Stimulated activated CD4-positive, alpha-beta T cell treated with anti-CD3 and anti-CD28 coated beads, TNF-alpha, amount 100 ng/mL, for 24 hours (primary cell): ENCODE results near the gene NOS1.

Source experiments
- DNase-seq, 3 experiments: peaks; one replicate each; pipeline ENCODE4 v3.0.0-alpha.2; 2020; ENCODE audit warnings: low read depth in 3 of 3

Gene NOS1

DNA sequence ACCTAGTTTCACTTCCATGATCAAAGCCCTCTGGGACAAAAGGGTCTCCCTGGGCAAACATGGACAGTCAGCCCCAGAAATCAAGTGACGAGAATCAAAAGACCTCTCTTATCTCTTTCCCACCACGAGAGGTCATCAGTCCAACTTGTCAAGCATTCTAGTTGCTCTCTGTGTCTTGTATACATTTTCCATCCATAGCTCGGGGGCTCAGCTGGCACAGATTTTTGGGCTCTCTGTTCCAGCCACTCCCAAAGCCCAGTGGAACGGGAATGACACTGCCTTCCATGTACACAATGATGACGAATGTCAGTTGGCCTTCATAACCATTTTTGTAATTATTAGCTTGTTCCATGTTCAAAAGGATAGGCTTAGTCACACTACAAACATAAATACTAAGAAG, 29.7 kb downstream of the NOS1 start:
- no peak for DNase-seq

DNA sequence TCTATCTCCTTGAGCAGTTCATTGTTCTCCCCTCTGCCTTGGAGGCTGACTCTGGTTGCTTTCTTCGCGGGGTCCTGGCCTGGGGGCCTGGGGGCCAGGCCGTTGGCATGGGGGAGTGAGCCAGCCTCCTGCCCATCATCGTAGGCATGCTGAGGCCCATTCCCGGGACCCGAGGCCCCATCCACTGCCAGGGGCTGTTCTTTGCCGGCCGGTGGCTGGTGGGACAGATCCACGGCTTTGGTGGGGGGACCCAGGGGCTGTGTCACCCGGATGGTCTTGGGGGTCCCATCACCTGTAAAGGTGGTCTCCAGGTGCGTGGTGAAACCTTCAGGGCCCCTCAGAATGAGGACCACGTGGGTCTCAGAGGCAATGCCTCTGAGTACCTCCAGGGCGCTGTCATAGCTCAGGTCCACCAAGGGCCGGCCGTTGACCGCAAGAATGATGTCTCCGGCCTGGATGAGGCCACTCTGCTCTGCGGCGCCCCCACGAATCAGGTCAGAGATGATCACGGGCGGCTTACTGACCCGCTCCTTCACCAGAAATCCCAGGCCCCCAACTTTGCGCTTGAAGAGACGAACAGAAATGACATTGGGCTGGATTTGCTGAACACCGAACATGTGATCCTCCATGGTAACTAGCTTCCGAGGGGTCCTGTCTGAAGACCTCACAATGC, 30.8 kb downstream of the NOS1 start:
- DNase-seq: no peak

DNA sequence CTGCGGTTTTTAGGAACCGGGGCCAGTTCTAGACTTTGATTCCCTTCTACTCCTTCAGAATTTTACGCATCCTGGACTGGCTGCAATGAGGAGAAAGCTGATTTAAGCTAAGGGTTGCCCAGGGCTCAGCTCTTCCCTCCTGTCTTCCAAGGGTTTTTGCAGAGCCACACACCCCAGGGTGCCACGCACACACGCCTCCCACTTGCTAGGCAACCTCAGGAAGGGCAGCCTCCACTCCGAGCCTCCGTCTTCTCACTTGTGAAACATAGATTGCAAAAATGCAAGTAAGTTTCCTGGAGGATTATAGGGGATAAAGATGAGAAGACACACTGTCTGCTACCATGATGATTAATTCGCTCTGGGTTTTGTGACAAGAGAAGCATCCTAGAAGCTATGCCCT, 31.7 kb downstream of the NOS1 start:
- DNase-seq: no peak

DNA sequence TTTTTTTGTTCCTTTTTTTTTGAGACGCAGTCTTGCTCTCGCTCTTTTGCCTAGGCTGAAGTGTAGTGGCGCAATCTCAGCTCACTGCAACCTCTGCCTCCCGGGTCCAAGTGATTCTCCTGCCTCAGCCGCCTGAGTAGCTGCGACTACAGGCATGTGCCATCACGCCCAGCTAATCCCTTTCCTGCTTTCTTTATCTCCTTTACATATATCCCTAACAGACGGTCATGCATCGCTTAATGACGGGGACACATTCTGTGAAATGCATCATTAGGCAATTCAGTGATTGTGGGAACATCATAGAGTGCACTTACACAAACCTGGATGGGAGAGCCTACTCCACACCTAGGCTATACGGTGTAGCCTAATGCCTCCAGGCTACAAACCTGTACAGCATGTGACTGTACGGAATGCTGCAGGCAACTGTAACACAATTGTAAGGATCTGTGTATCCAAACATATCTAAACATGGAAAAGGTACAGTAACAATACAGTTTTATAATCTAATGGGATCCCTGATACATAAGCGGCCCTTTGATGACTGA, 32.8 kb downstream of the NOS1 start:
- DNase-seq: no peak

DNA sequence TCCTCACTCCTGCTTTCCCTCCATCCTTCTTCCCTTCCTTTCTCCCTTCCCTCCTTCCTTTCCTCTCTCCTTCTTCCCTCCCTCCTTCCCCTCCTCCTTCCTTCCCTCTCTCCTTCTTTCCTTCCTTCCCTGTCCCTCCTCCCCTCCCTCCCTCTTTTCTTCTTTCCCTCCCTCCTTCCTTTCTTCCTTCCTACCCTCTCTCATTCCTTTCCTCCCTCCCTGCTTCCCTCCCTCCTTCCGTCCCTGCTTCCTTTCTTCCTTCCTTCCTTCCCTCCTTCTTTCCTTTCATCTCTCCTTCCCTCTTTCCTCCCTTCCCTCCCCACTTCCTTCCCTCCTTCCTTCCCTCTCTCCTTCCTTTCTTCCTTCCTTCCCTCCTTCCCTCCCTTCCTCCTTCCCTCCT, 39.0 kb downstream of the NOS1 start:
- DNase-seq: no peak

DNA sequence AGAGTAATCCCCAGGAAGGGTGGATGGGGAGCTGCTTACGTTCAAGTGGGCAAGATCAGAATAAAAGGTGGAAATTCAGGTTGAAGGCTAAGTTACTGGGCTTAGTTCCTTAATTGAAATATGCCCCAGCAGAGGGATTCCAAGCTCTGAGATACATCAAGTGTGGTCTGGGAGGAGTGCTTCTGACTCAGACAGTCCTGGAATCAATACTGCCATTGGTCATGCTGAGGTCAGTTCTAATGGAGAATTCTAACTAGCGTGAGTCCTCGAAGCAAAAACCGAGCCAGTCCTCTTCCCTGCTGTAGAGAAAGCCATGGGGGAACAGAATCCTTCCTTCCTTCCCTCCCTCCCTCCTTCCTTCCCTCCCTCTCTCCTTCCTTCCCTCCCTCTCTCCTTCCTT, 39.9 kb downstream of the NOS1 start:
- no peak for DNase-seq

DNA sequence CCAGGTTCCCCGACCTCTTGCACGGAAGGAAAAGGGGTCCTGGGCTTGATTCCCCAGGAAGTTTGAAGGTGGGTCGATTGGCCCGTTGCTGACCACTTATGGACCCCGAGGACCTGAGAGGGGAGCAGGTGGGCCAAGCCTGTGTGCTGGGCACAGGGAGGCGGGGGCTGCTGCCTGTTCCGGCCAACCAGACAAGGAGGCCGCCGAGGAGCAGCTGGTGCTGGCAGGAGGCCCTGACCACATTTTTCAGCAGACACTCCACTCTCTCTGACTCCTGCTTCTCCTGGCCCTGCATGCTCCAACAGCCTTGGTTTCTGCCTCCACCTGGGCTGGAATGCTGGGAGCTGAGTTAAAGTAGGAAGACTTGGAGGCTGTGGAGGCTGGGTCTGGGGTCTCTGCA, 42.8 kb downstream of the NOS1 start:
- no peak for DNase-seq

DNA sequence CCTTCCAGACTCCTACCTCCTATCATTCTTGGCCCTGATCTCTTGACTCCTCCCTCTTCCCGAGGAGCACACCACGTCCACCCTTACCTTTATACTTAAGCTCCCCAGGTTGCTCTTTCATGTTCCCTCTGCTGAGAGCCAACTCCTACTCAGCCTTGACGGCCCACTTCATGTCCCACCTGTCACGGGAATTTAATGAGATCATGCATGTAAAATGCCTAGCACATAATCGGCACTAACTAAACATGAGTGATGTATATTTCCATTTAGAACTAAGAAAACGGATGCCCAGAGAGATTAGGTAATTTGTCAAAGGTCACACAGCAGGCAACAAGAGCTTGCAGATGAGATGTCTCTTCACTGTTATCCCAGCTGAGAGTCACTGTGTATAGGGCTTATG, 45.1 kb downstream of the NOS1 start:
- DNase-seq: no peak

DNA sequence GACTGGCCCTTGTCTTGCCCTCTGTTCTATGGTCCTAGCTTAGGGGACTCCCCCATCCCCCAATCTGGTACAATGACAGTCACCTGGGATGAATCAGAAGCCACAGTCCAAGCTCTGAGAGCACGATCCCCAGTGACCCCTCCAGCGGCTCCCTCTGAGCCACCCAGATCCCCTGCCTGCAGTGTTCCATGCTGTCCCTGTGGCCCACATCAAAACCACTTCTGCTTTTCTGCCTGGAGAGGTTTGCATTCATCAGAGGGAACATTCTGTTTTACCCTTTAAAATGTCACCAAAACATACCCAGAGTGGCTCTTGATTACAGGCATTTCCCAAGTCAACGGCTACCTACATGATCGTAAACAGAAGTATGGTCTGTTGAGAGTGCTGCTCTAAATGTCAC, 47.5 kb downstream of the NOS1 start:
- DNase-seq: no peak

DNA sequence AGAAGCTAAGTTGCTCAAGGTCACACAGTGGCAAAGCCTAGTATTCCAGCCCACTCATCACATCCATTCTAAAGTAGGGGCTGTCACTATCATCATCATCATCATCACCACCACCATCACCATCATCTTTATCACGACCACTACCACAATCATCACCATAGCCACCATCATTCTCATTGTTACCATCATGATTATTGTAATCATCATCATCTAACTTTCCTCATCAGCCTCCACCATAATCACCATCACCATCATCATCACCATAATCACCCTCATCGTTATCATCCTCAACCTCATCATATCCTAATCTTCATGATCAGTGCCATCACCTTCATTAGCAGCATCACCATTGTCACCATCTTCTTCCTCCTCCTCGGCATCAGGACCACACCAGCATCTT, 48.7 kb downstream of the NOS1 start:
- no peak for DNase-seq

DNA sequence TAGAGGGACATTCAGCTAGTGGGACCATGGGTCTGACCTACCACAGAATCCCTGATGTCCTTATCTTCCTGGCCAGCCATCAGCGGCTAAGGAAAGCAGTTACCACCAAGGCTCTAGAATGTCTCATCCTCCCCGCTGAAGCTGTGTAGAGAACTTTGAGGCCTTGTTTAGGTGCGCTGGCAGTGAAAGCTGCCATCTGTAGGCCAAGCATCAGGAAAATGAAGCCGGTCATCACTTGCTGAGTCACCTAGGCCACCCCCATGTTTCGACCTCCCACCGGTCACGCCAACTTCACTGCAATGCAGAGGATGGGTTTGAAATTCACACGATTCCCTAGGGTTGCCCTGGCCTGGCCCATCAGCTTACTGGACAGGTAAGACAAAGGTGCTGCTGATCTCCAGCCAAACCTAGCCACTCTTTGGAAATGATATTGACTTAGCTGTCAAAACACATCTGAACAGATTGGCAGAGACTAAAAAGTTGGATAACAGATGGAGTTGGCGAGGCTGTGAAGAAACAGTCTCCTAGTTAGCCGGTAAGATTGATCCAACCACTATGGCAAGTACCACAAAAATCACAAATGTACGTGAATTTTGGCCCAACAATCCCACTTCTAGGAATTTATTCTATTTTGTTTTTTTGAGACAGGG, 52.0 kb downstream of the NOS1 start:
- no peak for DNase-seq

DNA sequence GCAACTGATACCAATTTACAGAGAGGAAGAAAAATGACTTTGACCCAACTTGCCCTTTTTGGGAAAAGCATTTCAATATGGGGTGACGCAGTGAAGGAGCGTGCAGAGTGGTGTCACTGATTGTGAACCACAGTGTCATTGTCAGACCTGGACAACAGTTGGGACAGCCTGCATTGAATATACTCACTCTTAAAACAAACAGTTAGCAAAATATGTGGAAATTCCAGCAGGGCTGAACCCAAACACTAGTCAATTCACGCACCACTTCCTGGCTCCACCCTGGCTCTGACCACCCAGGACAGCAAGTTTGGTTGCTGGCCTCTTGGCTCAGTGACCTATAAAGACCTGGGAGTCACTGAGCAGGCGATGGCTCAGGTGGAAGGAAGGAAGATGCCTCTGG, 61.3 kb downstream of the NOS1 start:
- no peak for DNase-seq

DNA sequence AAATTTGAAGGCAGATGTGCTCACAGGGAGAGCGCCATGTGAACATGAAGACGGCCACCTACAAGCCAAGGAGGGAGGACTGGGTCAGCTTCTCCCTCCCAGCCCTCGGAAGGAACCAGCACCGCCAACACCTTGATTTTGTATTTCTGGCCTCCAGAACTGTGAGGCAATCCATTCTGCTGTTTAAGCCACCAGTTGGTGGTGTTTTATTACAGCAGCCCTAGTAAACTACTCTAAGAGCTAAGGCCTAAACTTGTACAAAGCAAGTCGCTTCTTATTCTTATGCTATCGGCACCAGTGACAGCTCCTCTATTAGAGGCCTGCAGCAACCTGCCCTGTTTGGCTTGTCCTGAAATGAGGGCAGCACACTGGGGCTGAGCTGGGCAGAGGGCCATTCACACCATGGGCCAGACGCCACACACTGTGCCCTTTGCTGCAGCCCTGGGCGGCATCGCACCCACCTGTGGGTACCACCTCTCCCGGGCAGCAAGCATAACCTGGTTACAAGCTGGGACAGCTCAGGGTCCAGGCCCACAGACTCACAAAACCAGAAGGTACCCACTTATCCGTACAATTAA, 62.7 kb downstream of the NOS1 start:
- no peak for DNase-seq

DNA sequence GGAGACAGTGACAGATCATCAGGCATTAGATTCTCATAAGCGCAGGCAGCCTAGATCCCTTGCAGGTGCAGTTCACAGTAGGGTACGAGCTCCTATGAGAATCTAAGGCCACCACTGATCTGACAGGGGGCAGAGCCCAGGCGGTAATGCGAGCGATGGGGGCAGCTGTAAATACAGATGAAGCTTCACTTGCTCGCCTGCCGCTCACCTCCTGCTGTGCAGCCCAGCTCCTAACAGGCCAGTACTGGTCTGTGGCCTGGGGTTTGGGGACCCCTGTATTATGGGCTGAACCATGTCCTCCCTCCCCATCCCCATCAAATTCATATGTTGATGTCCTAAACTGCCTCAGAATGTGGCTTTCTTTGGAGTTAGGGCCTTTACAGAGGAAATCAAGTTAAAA, 63.2 kb downstream of the NOS1 start:
- DNase-seq: no peak

DNA sequence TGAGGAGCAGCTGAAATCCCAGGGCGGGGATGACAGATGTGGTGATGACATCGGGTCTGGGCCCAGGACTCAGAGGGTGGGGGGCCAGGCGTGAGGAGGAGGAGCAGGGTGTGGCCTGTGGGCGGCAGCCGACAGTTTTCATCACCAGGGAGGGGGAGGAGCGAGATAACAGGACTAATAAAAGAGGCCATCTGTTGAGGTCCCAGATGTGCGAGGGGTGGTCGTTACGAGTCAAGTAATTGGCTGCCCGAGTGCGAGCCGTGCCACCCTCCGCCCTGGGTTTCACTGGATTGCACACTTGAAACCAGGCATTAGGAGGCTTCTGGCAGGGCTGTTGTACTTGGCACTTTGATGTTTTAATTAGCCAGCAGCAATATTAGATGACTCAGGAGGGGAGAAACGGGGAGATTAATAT, 67.2 kb downstream of the NOS1 start:
- DNase-seq: no peak

DNA sequence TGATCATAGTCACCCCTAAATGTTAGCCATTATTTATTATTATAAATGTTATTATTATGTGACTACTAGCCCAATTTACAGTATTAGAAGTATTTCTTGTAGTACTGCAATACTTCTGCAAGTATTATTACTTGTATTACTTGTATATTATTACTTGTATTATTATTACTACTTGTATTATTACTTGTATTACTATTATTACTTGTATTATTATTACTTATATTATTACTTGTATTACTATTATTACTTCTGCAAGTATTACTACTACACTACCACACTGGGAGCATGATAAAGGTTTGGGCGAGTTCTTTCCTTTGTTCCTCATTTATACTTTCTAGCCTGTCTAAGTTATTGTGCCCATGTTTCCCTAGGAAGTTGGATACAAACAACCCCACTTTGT, 67.9 kb downstream of the NOS1 start:
- DNase-seq: no peak

DNA sequence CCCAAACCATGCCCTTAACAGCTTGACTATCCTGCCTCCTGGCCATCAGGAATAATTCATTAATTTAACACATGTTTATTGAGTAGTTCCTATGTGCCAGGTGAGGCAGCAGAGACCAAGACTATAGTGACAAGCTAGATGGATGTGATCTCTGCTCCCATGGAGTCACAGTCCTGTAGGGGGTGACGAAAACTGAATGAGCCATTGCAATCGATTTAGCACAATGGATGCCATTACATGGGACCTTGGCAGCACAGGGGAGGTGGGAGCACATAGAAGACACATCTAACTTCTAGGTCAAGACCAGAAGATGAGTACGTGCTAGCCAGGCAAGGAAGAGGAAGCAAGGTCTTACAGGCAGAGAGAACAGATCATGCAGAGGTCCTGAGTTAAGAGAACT, 68.7 kb downstream of the NOS1 start:
- DNase-seq: no peak

DNA sequence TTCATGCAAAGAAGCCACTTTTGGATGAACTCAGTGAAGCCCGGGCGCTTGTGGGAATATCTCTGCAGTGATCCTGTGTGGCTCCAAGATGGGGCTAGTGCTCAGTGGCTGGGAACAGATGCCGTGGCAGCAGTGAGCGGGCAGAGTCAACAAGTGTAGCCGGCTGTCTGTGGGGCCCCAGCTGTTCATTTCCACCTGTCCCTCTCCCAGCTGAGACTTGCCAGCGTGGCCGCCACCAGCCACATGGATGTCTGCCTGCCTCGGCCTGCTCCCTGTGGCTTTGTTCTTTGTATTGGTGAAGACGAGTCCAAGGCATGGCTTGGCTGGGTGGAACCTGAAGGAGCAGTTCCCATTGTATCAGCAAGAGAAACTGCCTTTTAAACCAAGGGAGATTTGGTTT, 77.3 kb downstream of the NOS1 start:
- DNase-seq: no peak

DNA sequence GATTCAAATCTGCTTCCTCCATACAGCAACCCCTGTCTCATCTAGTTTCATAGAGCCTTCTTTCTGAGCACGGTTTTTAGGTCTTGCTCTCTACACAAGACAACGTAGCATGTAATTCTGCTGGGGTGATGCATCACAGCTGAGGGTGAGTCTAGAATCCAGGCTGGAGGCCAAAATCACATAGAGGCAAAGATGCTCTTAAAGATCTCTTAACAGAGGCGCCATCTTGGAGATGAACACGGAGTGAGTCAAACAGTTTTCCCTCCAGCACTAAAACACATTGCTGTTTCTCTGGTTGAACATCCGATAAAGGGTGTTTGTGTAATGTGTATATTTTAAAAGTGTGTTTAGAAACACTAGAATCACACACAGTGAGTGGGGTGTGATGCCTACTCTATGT, 78.9 kb downstream of the NOS1 start:
- DNase-seq: no peak

DNA sequence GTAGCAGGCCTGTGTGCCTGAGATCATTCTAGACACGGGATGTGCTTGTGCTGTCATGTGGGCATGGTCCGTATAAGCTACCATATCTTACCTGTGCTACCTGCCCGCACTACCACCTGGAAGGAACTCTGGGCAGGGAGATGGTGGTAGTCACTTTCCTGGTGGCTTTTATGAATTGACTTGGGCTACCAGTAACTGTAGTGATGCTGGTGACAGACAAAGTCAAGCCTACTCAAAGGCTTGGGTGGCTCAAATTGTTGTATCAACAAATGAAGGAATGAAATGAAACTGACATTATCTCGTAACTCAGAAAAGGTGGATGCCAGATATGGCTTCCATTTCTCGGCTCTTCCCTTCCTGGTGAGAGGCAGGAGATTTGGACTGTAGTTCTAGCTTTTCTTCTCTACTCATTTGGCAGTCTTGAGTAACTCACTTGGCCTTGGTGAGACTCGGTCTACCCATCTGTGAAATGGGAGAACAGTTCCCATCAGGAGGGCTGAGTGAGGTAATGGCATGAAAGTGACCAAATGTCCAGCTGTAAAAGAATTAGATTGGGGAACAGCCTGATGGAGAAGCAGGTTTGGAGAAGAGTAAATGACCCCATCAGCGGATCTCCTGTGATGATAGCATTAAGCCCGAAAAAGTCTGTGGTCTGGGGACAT, 81.3 kb downstream of the NOS1 start:
- no peak for DNase-seq

DNA sequence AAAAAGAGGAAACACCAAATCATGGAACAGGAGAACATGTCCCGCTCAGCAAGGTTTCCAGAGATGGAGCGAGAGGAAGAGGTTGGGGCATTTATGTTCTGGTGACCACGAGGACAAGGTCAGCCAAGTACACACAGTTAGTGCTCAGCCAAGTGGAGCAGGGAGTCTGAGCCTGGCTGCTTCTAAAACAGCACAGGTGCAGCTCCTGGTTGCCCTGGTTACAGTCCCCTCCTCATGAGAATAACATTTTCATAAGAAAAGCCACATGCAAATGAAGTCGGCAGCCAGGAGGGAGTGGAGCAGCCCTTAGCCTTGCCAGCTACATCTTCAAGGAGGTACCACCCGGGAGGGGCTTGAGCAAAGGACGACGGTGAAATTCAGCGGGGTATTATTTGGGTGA, 81.8 kb downstream of the NOS1 start:
- no peak for DNase-seq

DNA sequence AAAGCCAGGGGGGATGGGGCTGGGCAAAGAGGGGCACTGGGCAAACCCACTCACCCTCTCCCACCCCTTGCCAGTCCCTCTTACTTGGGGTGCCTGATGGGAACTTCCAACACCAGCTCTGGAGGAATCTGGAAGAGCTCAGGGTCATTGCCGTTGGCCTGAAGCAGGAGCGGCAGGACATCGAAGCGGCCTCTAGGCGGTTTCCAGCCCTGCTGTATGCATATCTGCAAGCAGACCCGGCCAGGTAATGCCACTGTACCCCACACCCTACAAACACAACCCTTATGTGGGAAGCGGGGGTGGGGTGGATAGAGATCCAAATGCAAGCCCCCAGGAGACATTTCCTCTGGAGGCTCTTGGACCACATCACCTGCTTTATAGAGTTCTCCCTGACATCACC, 83.6 kb downstream of the NOS1 start:
- DNase-seq: no peak

DNA sequence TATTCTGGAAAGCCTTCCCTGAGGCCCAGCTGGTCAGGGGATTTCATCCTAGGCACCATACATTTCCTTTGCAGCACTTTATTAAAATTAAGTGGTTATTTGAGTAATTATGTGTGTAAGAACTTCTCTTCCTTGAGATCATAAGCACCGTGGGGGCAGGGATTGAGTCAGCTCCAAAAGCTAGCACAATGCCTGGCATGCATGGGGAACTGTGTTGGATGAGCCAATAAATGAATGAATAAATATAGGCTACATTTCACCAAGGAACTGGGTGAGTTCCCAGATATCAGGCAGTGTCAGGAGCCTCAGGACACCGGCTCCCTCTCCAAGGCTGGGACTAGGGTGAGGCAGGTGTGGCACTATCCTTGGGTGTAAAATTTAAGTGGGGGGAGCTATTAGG, 88.3 kb downstream of the NOS1 start:
- no peak for DNase-seq
